ENCODE measurements around the gene SERPINB5. TPM values are rescaled to one million over a fixed set of nuclear protein-coding genes. Genes with fewer than 3 reads are reported as not detected.

SERPINB5 gene
- total and polyA plus RNA-seq, 4 donors = 0.10 to 2.3 TPM; not detected in 2

DNA sequence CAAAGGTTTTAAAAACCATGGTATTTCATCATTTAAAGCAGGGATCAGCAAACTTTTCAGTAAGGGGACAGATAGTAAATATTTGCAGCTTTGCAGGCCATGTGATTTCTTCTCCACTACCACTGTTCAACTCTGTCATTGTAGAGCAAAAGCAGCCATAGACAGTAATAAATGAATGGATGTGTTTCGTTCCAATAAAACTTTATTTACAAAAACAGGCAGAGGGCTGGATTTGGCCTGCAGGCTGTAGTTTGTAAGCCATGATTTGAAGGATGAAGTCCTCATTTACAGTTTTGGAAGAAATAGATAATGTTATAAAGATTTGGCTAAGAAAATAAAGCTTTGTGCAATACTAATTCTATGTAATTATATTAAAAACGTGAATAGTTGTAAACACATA lies 67.3 kb downstream of the SERPINB5 start:
- ATAC-seq (ENCODE audit: low FRiP score) (no peak), DNase-seq (no peak)
- Histone ChIP-seq H3K27ac (ENCODE audit: low read depth in 1 of 2, low read length in 2 of 2) (no peak overlapping the region), H3K27me3 (ENCODE audit: control insufficient read depth in 1 of 2, insufficient read depth in 2 of 2, low read length in 1 of 2) (no peaks in the 10 kb centered on the region), H3K4me1 (ENCODE audit: control insufficient read depth in 1 of 2, insufficient read depth in 2 of 2, low read length in 2 of 2) (no peaks in the 10 kb centered on the region), H3K9me3 (ENCODE audit: control insufficient read depth, low read length) (no peaks in the 10 kb centered on the region), H3K36me3 (ENCODE audit: control insufficient read depth in 1 of 2, insufficient read depth in 2 of 2, low read length in 1 of 2) (no peaks in the 10 kb centered on the region), H3K4me3 (ENCODE audit: low read length in 2 of 2) (no peak overlapping the region)
- intact Hi-C loops (cut with DNase I) = no loop called here
- 78 to 86% methylated on average over 2 of the region's 2 CpGs for WGBS, 2 donors

- 57 to 68% methylated on average over 3 of the region's 3 CpGs for WGBS, 2 donors
- H3K36me3 ChIP-seq (ENCODE audit: control insufficient read depth in 1 of 2, insufficient read depth in 2 of 2, low read length in 1 of 2) = no peaks in the 10 kb centered on the region
- ATAC-seq (ENCODE audit: low FRiP score) = peak; percentile 50
- H3K4me3 ChIP-seq (ENCODE audit: low read length in 2 of 2) = no peak overlapping the region
- no peak for DNase-seq
- no peaks in the 10 kb centered on the region for H3K9me3 ChIP-seq (ENCODE audit: control insufficient read depth, low read length)
- H3K27me3 ChIP-seq (ENCODE audit: control insufficient read depth in 1 of 2, insufficient read depth in 2 of 2, low read length in 1 of 2) = no peaks in the 10 kb centered on the region
- no peaks in the 10 kb centered on the region for H3K4me1 ChIP-seq (ENCODE audit: control insufficient read depth in 1 of 2, insufficient read depth in 2 of 2, low read length in 2 of 2)
- intact Hi-C loops (cut with DNase I) = no loop called here
- no peak overlapping the region for H3K27ac ChIP-seq (ENCODE audit: low read depth in 1 of 2, low read length in 2 of 2)
These were observed 68.2 kb downstream of the SERPINB5 start for GRCh38 chr18:63545000-63545399.

DNA sequence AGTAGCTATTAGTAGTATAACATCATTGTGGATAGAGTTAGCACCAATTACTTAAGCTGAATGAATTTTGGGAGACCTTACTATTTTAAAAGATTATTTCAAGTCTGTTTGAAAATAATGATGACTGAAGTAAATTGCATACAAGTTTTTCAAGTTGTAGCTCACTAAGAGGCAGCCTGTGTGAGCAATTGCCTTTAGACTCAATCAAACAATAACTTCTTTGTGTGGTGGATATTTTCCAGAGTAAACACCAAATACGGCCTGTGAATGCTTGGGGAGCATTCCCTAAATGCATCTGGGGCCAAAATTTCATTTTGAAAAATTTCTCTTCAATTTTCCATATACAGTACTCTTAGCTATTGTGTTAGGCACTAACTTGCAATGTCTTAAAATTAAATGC lies 73.3 kb downstream of the SERPINB5 start:
- no peaks in the 10 kb centered on the region for H3K9me3 ChIP-seq (ENCODE audit: control insufficient read depth, low read length)
- no peak overlapping the region for H3K4me3 ChIP-seq (ENCODE audit: low read length in 2 of 2)
- no peak overlapping the region for H3K27ac ChIP-seq (ENCODE audit: low read depth in 1 of 2, low read length in 2 of 2)
- ATAC-seq (ENCODE audit: low FRiP score) (no peak), DNase-seq (no peak)
- intact Hi-C loops (cut with DNase I) = no loop called here
- H3K36me3 ChIP-seq (ENCODE audit: control insufficient read depth in 1 of 2, insufficient read depth in 2 of 2, low read length in 1 of 2) = no peaks in the 10 kb centered on the region
- no peaks in the 10 kb centered on the region for H3K27me3 ChIP-seq (ENCODE audit: control insufficient read depth in 1 of 2, insufficient read depth in 2 of 2, low read length in 1 of 2)
- H3K4me1 ChIP-seq (ENCODE audit: control insufficient read depth in 1 of 2, insufficient read depth in 2 of 2, low read length in 2 of 2) = no peaks in the 10 kb centered on the region
- WGBS, 2 donors = 9 to 13% methylated on average over 1 of the region's 1 CpG

DNA sequence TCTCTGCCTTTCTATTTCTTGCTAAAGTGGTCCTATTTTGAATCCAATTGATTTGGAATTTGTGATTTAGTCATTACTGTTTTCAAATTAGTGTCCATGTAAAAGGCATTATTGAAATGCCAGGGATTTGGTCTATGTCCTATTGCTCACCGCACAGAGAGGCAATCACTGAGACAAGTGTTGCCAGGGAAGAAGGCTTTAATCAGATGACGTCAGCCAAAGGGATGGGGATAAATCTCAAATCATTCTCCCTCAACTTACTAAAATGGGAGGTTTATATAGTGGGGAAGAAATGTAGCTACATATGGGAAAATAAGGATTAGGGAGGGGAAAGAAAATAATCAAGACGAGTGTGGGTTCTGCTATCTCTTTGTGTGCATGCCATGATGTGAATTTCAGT lies 75.0 kb downstream of the SERPINB5 start:
- no peak for DNase-seq
- Histone ChIP-seq H3K4me3 (ENCODE audit: low read length in 2 of 2) (no peak overlapping the region), H3K4me1 (ENCODE audit: control insufficient read depth in 1 of 2, insufficient read depth in 2 of 2, low read length in 2 of 2) (no peaks in the 10 kb centered on the region), H3K27ac (ENCODE audit: low read depth in 1 of 2, low read length in 2 of 2) (no peak overlapping the region), H3K36me3 (ENCODE audit: control insufficient read depth in 1 of 2, insufficient read depth in 2 of 2, low read length in 1 of 2) (no peaks in the 10 kb centered on the region), H3K27me3 (ENCODE audit: control insufficient read depth in 1 of 2, insufficient read depth in 2 of 2, low read length in 1 of 2) (no peaks in the 10 kb centered on the region), H3K9me3 (ENCODE audit: control insufficient read depth, low read length) (no peaks in the 10 kb centered on the region)
- 78 to 80% methylated on average over 3 of the region's 3 CpGs for WGBS, 2 donors
- no peak for ATAC-seq (ENCODE audit: low FRiP score)
- intact Hi-C loops (cut with DNase I) = no loop called here

GRCh38 chr18:63552581-63552980 lies 75.8 kb downstream of the SERPINB5 start:
- Histone ChIP-seq H3K27me3 (ENCODE audit: control insufficient read depth in 1 of 2, insufficient read depth in 2 of 2, low read length in 1 of 2) (no peaks in the 10 kb centered on the region), H3K9me3 (ENCODE audit: control insufficient read depth, low read length) (no peaks in the 10 kb centered on the region), H3K4me3 (ENCODE audit: low read length in 2 of 2) (no peak overlapping the region), H3K27ac (ENCODE audit: low read depth in 1 of 2, low read length in 2 of 2) (no peak overlapping the region), H3K36me3 (ENCODE audit: control insufficient read depth in 1 of 2, insufficient read depth in 2 of 2, low read length in 1 of 2) (no peaks in the 10 kb centered on the region), H3K4me1 (ENCODE audit: control insufficient read depth in 1 of 2, insufficient read depth in 2 of 2, low read length in 2 of 2) (no peaks in the 10 kb centered on the region)
- DNase-seq = no peak
- intact Hi-C loops (cut with DNase I) = no loop called here
- no peak for ATAC-seq (ENCODE audit: low FRiP score)
- 94 to 98% methylated on average over 2 of the region's 2 CpGs for WGBS, 2 donors

DNA sequence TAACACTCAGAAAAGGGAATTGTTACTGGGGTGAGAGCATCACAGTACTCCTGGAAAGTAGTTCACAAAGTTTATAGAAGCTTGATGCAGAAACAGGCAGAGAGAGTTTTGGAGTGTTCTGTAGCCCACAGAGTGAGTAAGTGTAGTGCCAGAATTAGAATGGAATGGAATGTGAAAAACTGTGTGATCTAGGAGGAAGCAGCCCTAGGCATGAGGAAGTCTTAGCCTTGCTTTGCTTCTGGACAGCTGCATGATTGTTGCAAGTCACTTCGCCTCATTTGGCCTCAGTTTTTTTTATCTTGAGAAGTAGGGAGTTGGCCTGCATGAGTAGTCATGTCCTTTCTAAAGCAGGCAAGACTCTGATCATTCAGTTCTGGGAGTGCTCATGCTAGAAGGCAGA lies 76.3 kb downstream of the SERPINB5 start:
- H3K36me3 ChIP-seq (ENCODE audit: control insufficient read depth in 1 of 2, insufficient read depth in 2 of 2, low read length in 1 of 2) = no peaks in the 10 kb centered on the region
- H3K27me3 ChIP-seq (ENCODE audit: control insufficient read depth in 1 of 2, insufficient read depth in 2 of 2, low read length in 1 of 2) = no peaks in the 10 kb centered on the region
- WGBS, 2 donors = 1 to 9% methylated on average over 1 of the region's 1 CpG
- intact Hi-C loops (cut with DNase I) = no loop called here
- no peak for DNase-seq
- no peak for ATAC-seq (ENCODE audit: low FRiP score)
- H3K4me1 ChIP-seq (ENCODE audit: control insufficient read depth in 1 of 2, insufficient read depth in 2 of 2, low read length in 2 of 2) = no peaks in the 10 kb centered on the region
- no peak overlapping the region for H3K4me3 ChIP-seq (ENCODE audit: low read length in 2 of 2)
- peak overlapping the region in 1 of 2 donors; percentile 51 for H3K27ac ChIP-seq (ENCODE audit: low read depth in 1 of 2, low read length in 2 of 2)
- H3K9me3 ChIP-seq (ENCODE audit: control insufficient read depth, low read length) = no peaks in the 10 kb centered on the region

Other genes with a start within 250 kb of the SERPINB5 start
- gene BCL2, start 157.2 kb upstream of the SERPINB5 start, total RNA-seq = 10 to 100 TPM; 23.7 to 25.4 TPM
- 1 to 10 TPM; 2.6 to 4.3 TPM for gene BCL2, start 157.2 kb upstream of the SERPINB5 start, polyA plus RNA-seq
- gene KDSR, start 109.8 kb upstream of the SERPINB5 start, total RNA-seq = 10 to 100 TPM; 74.3 to 91.0 TPM
- 10 to 100 TPM; 24.4 to 26.6 TPM for gene KDSR, start 109.8 kb upstream of the SERPINB5 start, polyA plus RNA-seq
- gene VPS4B, start 54.5 kb upstream of the SERPINB5 start, total RNA-seq = 10 to 100 TPM; 53.5 to 58.3 TPM
- gene VPS4B, start 54.5 kb upstream of the SERPINB5 start, polyA plus RNA-seq = 10 to 100 TPM; 22.3 to 26.2 TPM
- not detected for gene SERPINB12, start 65.4 kb downstream of the SERPINB5 start, total RNA-seq
- not detected for gene SERPINB12, start 65.4 kb downstream of the SERPINB5 start, polyA plus RNA-seq
- gene SERPINB13, start 110.4 kb downstream of the SERPINB5 start, total RNA-seq = not detected
- under 1 TPM in 1 of 2 donors, not detected in 1; 0.15 TPM for gene SERPINB13, start 110.4 kb downstream of the SERPINB5 start, polyA plus RNA-seq
- gene SERPINB4, start 167.3 kb downstream of the SERPINB5 start, total RNA-seq = not detected
- under 1 TPM in 1 of 2 donors, not detected in 1; 0.08 TPM for gene SERPINB4, start 167.3 kb downstream of the SERPINB5 start, polyA plus RNA-seq
- gene SERPINB3, start 184.9 kb downstream of the SERPINB5 start, total RNA-seq = not detected
- gene SERPINB3, start 184.9 kb downstream of the SERPINB5 start, polyA plus RNA-seq = under 1 TPM in 1 of 2 donors, not detected in 1; 0.51 TPM
- gene SERPINB11, start 226.0 kb downstream of the SERPINB5 start, total RNA-seq = not detected
- gene SERPINB11, start 226.0 kb downstream of the SERPINB5 start, polyA plus RNA-seq = not detected

All from aorta (tissue), 5 donors.